ENCODE data around the gene COMMD4. TPM values are rescaled to one million over a fixed set of nuclear protein-coding genes. Genes with fewer than 3 reads are reported as not detected.

Gene COMMD4
- total and polyA plus RNA-seq, 2 of the 4 experiments (the other 2 are of a cell fraction) = 91.2 to 133 TPM

DNA sequence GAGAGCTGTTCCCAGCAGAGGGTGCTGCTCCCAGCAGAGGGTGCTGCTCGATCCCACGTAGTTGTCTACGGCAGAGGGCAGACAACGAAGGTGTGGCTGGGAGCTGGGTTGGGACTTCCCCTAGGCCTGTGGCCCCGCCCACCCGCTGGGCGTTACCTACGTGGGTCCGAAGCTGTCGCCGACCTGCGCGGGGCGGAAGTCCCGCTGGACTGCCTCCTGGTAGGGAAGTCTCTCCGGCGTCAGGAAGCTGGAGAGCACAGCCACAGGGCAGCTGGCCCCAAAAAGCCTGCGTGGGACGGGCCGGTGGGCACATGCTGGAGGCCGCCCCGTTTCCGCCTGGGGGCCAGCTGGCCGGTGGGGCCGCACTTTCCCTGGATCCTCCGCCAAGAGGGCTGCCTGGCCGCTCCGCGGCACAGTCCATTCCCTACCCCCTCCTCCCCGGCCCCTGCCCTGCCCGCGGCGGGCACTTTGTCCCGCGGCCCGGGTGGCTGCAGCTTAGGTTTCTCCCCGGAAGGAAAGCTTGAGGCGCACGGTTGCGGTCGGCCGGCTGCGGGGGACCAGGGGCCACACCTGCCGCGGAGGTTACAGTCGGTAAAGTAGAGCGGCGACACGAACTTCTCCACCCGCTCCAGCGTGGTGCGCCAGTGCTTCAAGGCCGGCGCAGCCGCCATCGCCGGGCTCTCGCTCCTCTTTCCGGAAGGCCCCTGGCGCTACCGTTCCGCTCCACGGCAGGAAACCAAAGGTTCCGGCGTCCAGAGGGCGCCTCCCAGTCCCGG lies 32.2 kb downstream of the COMMD4 start, which contains the start of gene MAN2C1:
MAN2C1 (minus strand) TSS at position 695 of the 776 bp plus-strand sequence; CDS start at position 671, 24 bp downstream.
- no peaks in the 10 kb centered on the region for H3K27me3 ChIP-seq (ENCODE audit: control insufficient read depth, insufficient read depth, low read length)
- H2AK9ac ChIP-seq (replicated peaks; ENCODE audit: low read depth, low read length, poor library complexity) = peak within 1 kb of the TSS; percentile 98
- peak; percentile 93 for ATAC-seq (ENCODE audit: low read depth)
- H2BK20ac ChIP-seq (ENCODE audit: low read depth, low read length) = no peak within 1 kb of the TSS
- peak within 1 kb of the TSS; percentile 93 for H2AFZ ChIP-seq (replicated peaks; ENCODE audit: low read length, poor library complexity)
- dilution Hi-C loops (cut with HindIII; ENCODE audit: low sequenced_read_pairs, unreplicated experiment) = no loop called here
- peak within 1 kb of the TSS; percentile 77 for H2BK5ac ChIP-seq (ENCODE audit: low read depth, low read length, poor library complexity, severe bottlenecking)
- 1% methylated on average over 31 of the region's 67 CpGs; no CpG with 5 or more reads in 1 of the 2 experiments for WGBS, 2 experiments (ENCODE audit: extremely low coverage in 2 of 2, insufficient read length in 1 of 2)
- H3K9me3 ChIP-seq (ENCODE audit: control insufficient read depth, insufficient read depth, low read length) = no peaks in the 10 kb centered on the region
- peaks cover 39% of the 10 kb centered on the region for H3K36me3 ChIP-seq (ENCODE audit: control insufficient read depth, insufficient read depth, low read length)
- H4K8ac ChIP-seq (ENCODE audit: low read depth in 2 of 2, low read length in 2 of 2) = peak within 1 kb of the TSS; percentile 71 to 97
- H3K4me1 ChIP-seq (ENCODE audit: control insufficient read depth, insufficient read depth, low read length) = peaks cover 4% of the 10 kb centered on the region
- peak within 1 kb of the TSS; percentile 86 for H3K27ac ChIP-seq (ENCODE audit: insufficient read depth, low read length)
- H4K5ac ChIP-seq (ENCODE audit: low read depth, low read length) = peak within 1 kb of the TSS; percentile 43
- H3K23ac ChIP-seq (ENCODE audit: low read depth, low read length) = peak within 1 kb of the TSS; percentile 94
- DNase-seq = peak; percentile 94
- no TSS peak for BruUV-seq (replicated peaks)
- CTCF ChIA-PET = interaction anchor here (0.5 to 1.7 kb wide), 10 partner anchors 10 to 852 kb away, joined by 3 to 8 read pairs (median 4); partner anchors contain the start of gene SIN3A
- peak within 1 kb of the TSS; percentile 79 for H4K91ac ChIP-seq (ENCODE audit: insufficient read depth, low read depth, low read length)
- in situ Hi-C loops (cut with MboI; ENCODE audit: low sequenced_read_pairs) = no loop called here
- H2BK120ac ChIP-seq (ENCODE audit: low read depth, low read length) = peak within 1 kb of the TSS; percentile 23; the same call in 1 of the 2 replicates
- no peak within 1 kb of the TSS for H2BK15ac ChIP-seq (ENCODE audit: low read depth, low read length)
- POLR2A ChIA-PET (ENCODE audit: unreplicated experiment) = interaction anchor here (0.9 kb wide), 1 partner anchor 10 kb away, joined by 3 read pairs; no protein-coding TSS in a partner anchor
- H3K56ac ChIP-seq (ENCODE audit: extremely low read depth, insufficient read depth, low read length) = peak within 1 kb of the TSS; percentile 91
- peaks cover 4% of the 10 kb centered on the region; the same call in 1 of the 2 replicates for H3K9me1 ChIP-seq (ENCODE audit: insufficient read depth, low read length)
- peaks cover 16% of the 10 kb centered on the region; the same call in 1 of the 2 replicates for H4K20me1 ChIP-seq (ENCODE audit: insufficient read depth, low read length)
- intact Hi-C loops (cut with micrococcal nuclease) = loop anchor here (1.0 to 5.0 kb wide), 3 partner anchors 82 to 339 kb away; no protein-coding TSS in a partner anchor
- peak within 1 kb of the TSS; percentile 78 for H3K4ac ChIP-seq (ENCODE audit: low read depth, low read length)
- peak within 1 kb of the TSS; percentile 90 for H3K9ac ChIP-seq (ENCODE audit: low read depth, low read length)
- H3K4me3 ChIP-seq (ENCODE audit: insufficient read depth, low read depth, low read length) = peak within 1 kb of the TSS; percentile 71
- H2AK5ac ChIP-seq (ENCODE audit: low read depth, low read length) = peak within 1 kb of the TSS; percentile 95
- H3K18ac ChIP-seq (ENCODE audit: low read depth, low read length) = peak within 1 kb of the TSS; percentile 34; the same call in 1 of the 2 replicates
- H3K14ac ChIP-seq (replicated peaks; ENCODE audit: low read depth, low read length) = peak within 1 kb of the TSS; percentile 92
- H3K79me1 ChIP-seq (ENCODE audit: low read depth in 1 of 2, low read length in 2 of 2) = peaks cover 41 to 59% of the 10 kb centered on the region in 2 experiments
- H3K4me2 ChIP-seq (ENCODE audit: low read depth, low read length) = peak within 1 kb of the TSS; percentile 73
- TF ChIP-seq FOS (IDR thresholded peaks at IDR 0.05; ENCODE audit: low read depth, low read length) = no peak; the same call in 1 of the 2 replicates
- no peak for TF ChIP-seq NFE2L2 (IDR thresholded peaks at IDR 0.05; ENCODE audit: low read depth, low read length)
- peak; percentile 47 for TF ChIP-seq MXI1 (IDR thresholded peaks at IDR 0.05; ENCODE audit: borderline replicate concordance, low read depth, low read length)
- peak; percentile 50 for TF ChIP-seq SMC3 (IDR thresholded peaks at IDR 0.05; ENCODE audit: low read depth, low read length)
- TF ChIP-seq RCOR1 (IDR thresholded peaks at IDR 0.05; ENCODE audit: insufficient replicate concordance, low read length) = no peak
- TF ChIP-seq, protein P1, sequence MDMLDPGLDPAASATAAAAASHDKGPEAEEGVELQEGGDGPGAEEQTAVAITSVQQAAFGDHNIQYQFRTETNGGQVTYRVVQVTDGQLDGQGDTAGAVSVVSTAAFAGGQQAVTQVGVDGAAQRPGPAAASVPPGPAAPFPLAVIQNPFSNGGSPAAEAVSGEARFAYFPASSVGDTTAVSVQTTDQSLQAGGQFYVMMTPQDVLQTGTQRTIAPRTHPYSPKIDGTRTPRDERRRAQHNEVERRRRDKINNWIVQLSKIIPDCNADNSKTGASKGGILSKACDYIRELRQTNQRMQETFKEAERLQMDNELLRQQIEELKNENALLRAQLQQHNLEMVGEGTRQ (IDR thresholded peaks at IDR 0.05; ENCODE audit: low read depth, low read length) = 0 out of 2 replicates have a peak, but pooled peaks have one; percentile 3
- TF ChIP-seq CEBPB (IDR thresholded peaks at IDR 0.05; ENCODE audit: low read depth, low read length) = no peak
- TF ChIP-seq RFX5 (IDR thresholded peaks at IDR 0.05; ENCODE audit: low read depth, low read length) = no peak
- TF ChIP-seq MAFK (IDR thresholded peaks at IDR 0.05; ENCODE audit: low read depth, low read length) = no peak
- TF ChIP-seq, protein P2, sequence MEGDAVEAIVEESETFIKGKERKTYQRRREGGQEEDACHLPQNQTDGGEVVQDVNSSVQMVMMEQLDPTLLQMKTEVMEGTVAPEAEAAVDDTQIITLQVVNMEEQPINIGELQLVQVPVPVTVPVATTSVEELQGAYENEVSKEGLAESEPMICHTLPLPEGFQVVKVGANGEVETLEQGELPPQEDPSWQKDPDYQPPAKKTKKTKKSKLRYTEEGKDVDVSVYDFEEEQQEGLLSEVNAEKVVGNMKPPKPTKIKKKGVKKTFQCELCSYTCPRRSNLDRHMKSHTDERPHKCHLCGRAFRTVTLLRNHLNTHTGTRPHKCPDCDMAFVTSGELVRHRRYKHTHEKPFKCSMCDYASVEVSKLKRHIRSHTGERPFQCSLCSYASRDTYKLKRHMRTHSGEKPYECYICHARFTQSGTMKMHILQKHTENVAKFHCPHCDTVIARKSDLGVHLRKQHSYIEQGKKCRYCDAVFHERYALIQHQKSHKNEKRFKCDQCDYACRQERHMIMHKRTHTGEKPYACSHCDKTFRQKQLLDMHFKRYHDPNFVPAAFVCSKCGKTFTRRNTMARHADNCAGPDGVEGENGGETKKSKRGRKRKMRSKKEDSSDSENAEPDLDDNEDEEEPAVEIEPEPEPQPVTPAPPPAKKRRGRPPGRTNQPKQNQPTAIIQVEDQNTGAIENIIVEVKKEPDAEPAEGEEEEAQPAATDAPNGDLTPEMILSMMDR (conservative IDR thresholded peaks at IDR 0.05; ENCODE audit: low read depth, low read length) = peak; percentile 78
- peak; percentile 58 for TF ChIP-seq RAD21 (IDR thresholded peaks at IDR 0.05; ENCODE audit: low read length)
- TF ChIP-seq CHD1 (IDR thresholded peaks at IDR 0.05; ENCODE audit: low read depth, low read length) = peak; percentile 90; the same call in 1 of the 2 replicates
- no peak; the same call in 1 of the 2 replicates for TF ChIP-seq BHLHE40 (IDR thresholded peaks at IDR 0.05; ENCODE audit: low read depth, low read length)
- TF ChIP-seq MAZ (IDR thresholded peaks at IDR 0.05; ENCODE audit: borderline replicate concordance, low read depth, low read length) = peak; percentile 67; the same call in 1 of the 2 replicates
- peak; percentile 92 for TF ChIP-seq POLR2A (IDR thresholded peaks at IDR 0.05; ENCODE audit: low read depth, low read length)

Measured in IMR-90 (cell line).